ENCODE results near the gene LTBP1. TPM values are rescaled to one million over a fixed set of nuclear protein-coding genes. Genes with fewer than 3 reads are reported as not detected.
A peak's percentile ranks its signal among the peaks of the same experiment; 100 is the strongest.

Gene LTBP1
- total and polyA plus RNA-seq, 2 of the 13 experiments (the other 11 are each of a cell fraction or from before 2014, with no cell fraction given): 0.12 to 0.22 TPM

GRCh38 chr2:33298233-33298632 is 351.5 kb downstream of the LTBP1 start:
- in situ Hi-C loops (cut with HindIII; ENCODE audit: extremely low pct_ligation_motif_present, low pct_unique_long_range_greater_than_20kb) (no loop called here), intact Hi-C loops (cut with micrococcal nuclease; ENCODE audit: unreplicated experiment) (no loop called here)
- ATAC-seq (no peak), FAIRE-seq (no peak), DNase-seq (ENCODE audit: low spot score) (no peak)
- H4K20me1 ChIP-seq (ENCODE audit: insufficient read depth, low read length): no peaks in the 10 kb centered on the region
- no peak overlapping the region for H3K4me2 ChIP-seq (ENCODE audit: low read depth, low read length)
- no peak overlapping the region for H2AFZ ChIP-seq (ENCODE audit: low read length)
- no peaks in the 10 kb centered on the region for H3K9me3 ChIP-seq (ENCODE audit: low read length)
- BruUV-seq (replicated peaks): no TSS peak
- H3K79me2 ChIP-seq (ENCODE audit: insufficient read depth, low read length): no peaks in the 10 kb centered on the region
- H3K27ac ChIP-seq (ENCODE audit: extremely low read length, insufficient read depth, low read length): no peak overlapping the region
- ChIA-PET CTCF (ENCODE audit: low intra/inter-chr PET ratio, low total read pairs) (no interaction called here), POLR2A (no interaction called here)
- no peaks in the 10 kb centered on the region for H3K36me3 ChIP-seq (replicated peaks in 1 of 2; ENCODE audit: control insufficient read depth in 1 of 2, insufficient read depth in 2 of 2, low read length in 2 of 2)
- H3K27me3 ChIP-seq (ENCODE audit: control insufficient read depth in 1 of 2, insufficient read depth in 2 of 2, low read length in 2 of 2): no peaks in the 10 kb centered on the region
- H3K9ac ChIP-seq (ENCODE audit: insufficient read depth, low read depth, low read length): no peak overlapping the region
- 15% methylated on average over 3 of the region's 3 CpGs for WGBS (ENCODE audit: low lambda C conversion rate)
- H3K4me3 ChIP-seq (replicated peaks in 1 of 3; ENCODE audit: insufficient read depth in 1 of 3, low read depth in 2 of 3, low read length in 3 of 3): no peak overlapping the region
- TF ChIP-seq ZNF609 (CRISPR knock-in tag; IDR thresholded peaks at IDR 0.05; ENCODE audit: borderline replicate concordance) (no peak), CREB1 (IDR thresholded peaks at IDR 0.05) (peak; percentile 52; the same call in 1 of the 2 replicates), CREB1 (CRISPR knock-in tag; IDR thresholded peaks at IDR 0.05) (no peak)
- H3K4me1 ChIP-seq (ENCODE audit: insufficient read depth, low read length): no peaks in the 10 kb centered on the region

GRCh38 chr2:33301355-33301754 is 354.6 kb downstream of the LTBP1 start:
- 20% methylated on average over 3 of the region's 3 CpGs for WGBS (ENCODE audit: low lambda C conversion rate)
- Histone ChIP-seq H3K27me3 (ENCODE audit: control insufficient read depth in 1 of 2, insufficient read depth in 2 of 2, low read length in 2 of 2) (no peaks in the 10 kb centered on the region), H3K36me3 (replicated peaks in 1 of 2; ENCODE audit: control insufficient read depth in 1 of 2, insufficient read depth in 2 of 2, low read length in 2 of 2) (no peaks in the 10 kb centered on the region), H3K4me3 (replicated peaks in 1 of 3; ENCODE audit: insufficient read depth in 1 of 3, low read depth in 2 of 3, low read length in 3 of 3) (no peak overlapping the region), H3K9me3 (ENCODE audit: low read length) (no peaks in the 10 kb centered on the region), H3K9ac (ENCODE audit: insufficient read depth, low read depth, low read length) (no peak overlapping the region), H3K79me2 (ENCODE audit: insufficient read depth, low read length) (no peaks in the 10 kb centered on the region), H3K4me2 (ENCODE audit: low read depth, low read length) (no peak overlapping the region), H4K20me1 (ENCODE audit: insufficient read depth, low read length) (no peaks in the 10 kb centered on the region), H2AFZ (ENCODE audit: low read length) (no peak overlapping the region), H3K27ac (ENCODE audit: extremely low read length, insufficient read depth, low read length) (no peak overlapping the region), H3K4me1 (ENCODE audit: insufficient read depth, low read length) (no peaks in the 10 kb centered on the region)
- ATAC-seq (no peak), DNase-seq (ENCODE audit: low spot score) (no peak), FAIRE-seq (no peak)
- intact Hi-C loops (cut with micrococcal nuclease; ENCODE audit: unreplicated experiment): no loop called here
- POLR2A ChIA-PET: no interaction called here
- no peak for TF ChIP-seq LCORL (IDR thresholded peaks at IDR 0.05)
- TF ChIP-seq LCORL (CRISPR knock-in tag; IDR thresholded peaks at IDR 0.05): no peak
- TF ChIP-seq ZNF652 (CRISPR knock-in tag; IDR thresholded peaks at IDR 0.05; ENCODE audit: borderline replicate concordance, low read depth): no peak
- TF ChIP-seq KDM1A (CRISPR knock-in tag; IDR thresholded peaks at IDR 0.05): no peak
- TF ChIP-seq HMGA1 (CRISPR knock-in tag; conservative IDR thresholded peaks at IDR 0.05): no peak
- no peak for TF ChIP-seq TSC22D2 (CRISPR knock-in tag; IDR thresholded peaks at IDR 0.05; ENCODE audit: borderline replicate concordance)
- TF ChIP-seq, protein P1, sequence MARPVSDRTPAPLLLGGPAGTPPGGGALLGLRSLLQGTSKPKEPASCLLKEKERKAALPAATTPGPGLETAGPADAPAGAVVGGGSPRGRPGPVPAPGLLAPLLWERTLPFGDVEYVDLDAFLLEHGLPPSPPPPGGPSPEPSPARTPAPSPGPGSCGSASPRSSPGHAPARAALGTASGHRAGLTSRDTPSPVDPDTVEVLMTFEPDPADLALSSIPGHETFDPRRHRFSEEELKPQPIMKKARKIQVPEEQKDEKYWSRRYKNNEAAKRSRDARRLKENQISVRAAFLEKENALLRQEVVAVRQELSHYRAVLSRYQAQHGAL (CRISPR knock-in tag; IDR thresholded peaks at IDR 0.05; ENCODE audit: not compliant biosample characterization): no peak
- no peak for TF ChIP-seq ZNF558 (CRISPR knock-in tag; IDR thresholded peaks at IDR 0.05; ENCODE audit: borderline replicate concordance)
- no peak for TF ChIP-seq KDM4B (CRISPR knock-in tag; IDR thresholded peaks at IDR 0.05)
- no peak for TF ChIP-seq ZNF230 (CRISPR knock-in tag; IDR thresholded peaks at IDR 0.05)
- CTCF ChIA-PET (ENCODE audit: low intra/inter-chr PET ratio, low total read pairs): no interaction called here
- no TSS peak for BruUV-seq (replicated peaks)
- in situ Hi-C loops (cut with HindIII; ENCODE audit: extremely low pct_ligation_motif_present, low pct_unique_long_range_greater_than_20kb): no loop called here

All from HepG2 (cell line).